ENCODE results near the gene LRPPRC. TPM values are rescaled to one million over a fixed set of nuclear protein-coding genes. Genes with fewer than 3 reads are reported as not detected.

The LRPPRC gene
- total RNA-seq, 1 experiment from 2014 or later, result 82.7 TPM

DNA sequence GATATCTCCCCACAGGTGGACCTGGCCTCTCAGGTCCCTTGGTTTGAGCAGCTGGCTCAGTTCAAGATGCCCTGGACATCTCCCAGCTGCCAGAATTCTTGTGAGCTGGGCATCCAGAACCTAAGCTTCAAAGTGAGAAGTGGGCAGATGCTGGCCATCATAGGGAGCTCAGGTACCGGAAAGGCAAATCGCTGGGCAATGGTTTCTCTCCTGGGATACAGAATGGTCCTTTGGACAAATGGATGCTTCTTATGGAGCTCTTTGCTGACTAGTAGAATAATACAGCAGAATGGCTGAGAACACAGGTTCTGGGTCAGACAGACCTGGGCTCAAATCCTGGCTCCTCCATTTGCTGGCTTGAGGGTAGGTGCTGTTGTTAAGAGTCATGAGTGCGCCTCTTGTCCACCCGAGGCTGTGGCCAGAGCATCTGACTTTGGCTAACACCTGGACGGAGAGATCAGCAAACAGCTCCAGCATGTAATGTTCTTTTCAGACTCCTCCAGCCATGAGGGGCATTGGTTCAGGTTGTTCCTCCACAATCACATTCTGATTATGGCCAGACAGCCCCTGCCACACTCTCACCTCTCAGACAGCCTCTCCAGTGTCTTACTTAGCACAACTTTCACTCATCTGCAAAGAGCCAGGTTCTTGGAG, 149.5 kb downstream of the LRPPRC start:
- H2AFZ ChIP-seq (ENCODE audit: low read length), result no peak overlapping the region
- no peak overlapping the region for H3K4me2 ChIP-seq (ENCODE audit: low read depth, low read length, poor library complexity, severe bottlenecking)
- DNase-seq, result no peak
- no peaks in the 10 kb centered on the region for H3K36me3 ChIP-seq (ENCODE audit: insufficient read depth, low read length)
- no peaks in the 10 kb centered on the region for H3K27me3 ChIP-seq (ENCODE audit: low read length)
- H3K9ac ChIP-seq (ENCODE audit: low read length), result no peak overlapping the region
- no peaks in the 10 kb centered on the region for H3K9me3 ChIP-seq (ENCODE audit: low read length)
- H3K27ac ChIP-seq (ENCODE audit: low read length), result no peak overlapping the region
- H3K4me1 ChIP-seq (ENCODE audit: low read length), result peaks cover 5% of the 10 kb centered on the region
- no peaks in the 10 kb centered on the region for H3K79me2 ChIP-seq (ENCODE audit: low read length)
- H3K4me3 ChIP-seq (ENCODE audit: low read length), result no peak overlapping the region
- H3K9me2 ChIP-seq (replicated peaks; ENCODE audit: insufficient read depth, low read length), result no peaks in the 10 kb centered on the region
- H4K20me1 ChIP-seq (ENCODE audit: insufficient read depth, low read depth, low read length), result no peaks in the 10 kb centered on the region

DNA sequence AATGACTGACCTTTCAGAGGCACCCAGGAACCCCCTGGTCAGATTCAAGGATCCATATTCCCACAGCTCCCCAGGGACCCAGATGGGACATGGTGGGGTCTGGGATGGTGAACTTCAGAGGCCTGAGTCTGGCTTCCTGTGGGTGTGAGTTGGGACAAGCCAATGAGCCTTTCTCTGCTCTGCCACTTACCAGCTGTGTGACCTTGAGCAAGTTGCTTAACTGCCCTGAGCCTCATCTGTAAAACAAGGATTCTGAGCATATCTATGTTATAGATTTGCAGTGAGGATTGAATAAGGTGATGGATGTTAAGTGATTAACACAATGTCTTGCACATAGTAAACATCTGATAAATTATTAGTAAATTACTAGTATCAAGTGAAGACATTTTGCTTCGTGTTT, 150.6 kb downstream of the LRPPRC start:
- no peaks in the 10 kb centered on the region for H3K79me2 ChIP-seq (ENCODE audit: low read length)
- H3K9ac ChIP-seq (ENCODE audit: low read length), result no peak overlapping the region
- H4K20me1 ChIP-seq (ENCODE audit: insufficient read depth, low read depth, low read length), result no peaks in the 10 kb centered on the region
- no peaks in the 10 kb centered on the region for H3K27me3 ChIP-seq (ENCODE audit: low read length)
- no peak overlapping the region for H2AFZ ChIP-seq (ENCODE audit: low read length)
- no peaks in the 10 kb centered on the region for H3K4me1 ChIP-seq (ENCODE audit: low read length)
- H3K36me3 ChIP-seq (ENCODE audit: insufficient read depth, low read length), result no peaks in the 10 kb centered on the region
- H3K4me3 ChIP-seq (ENCODE audit: low read length), result no peak overlapping the region
- H3K4me2 ChIP-seq (ENCODE audit: low read depth, low read length, poor library complexity, severe bottlenecking), result no peak overlapping the region
- no peak for DNase-seq
- no peaks in the 10 kb centered on the region for H3K9me3 ChIP-seq (ENCODE audit: low read length)
- no peaks in the 10 kb centered on the region for H3K9me2 ChIP-seq (replicated peaks; ENCODE audit: insufficient read depth, low read length)
- H3K27ac ChIP-seq (ENCODE audit: low read length), result no peak overlapping the region

DNA sequence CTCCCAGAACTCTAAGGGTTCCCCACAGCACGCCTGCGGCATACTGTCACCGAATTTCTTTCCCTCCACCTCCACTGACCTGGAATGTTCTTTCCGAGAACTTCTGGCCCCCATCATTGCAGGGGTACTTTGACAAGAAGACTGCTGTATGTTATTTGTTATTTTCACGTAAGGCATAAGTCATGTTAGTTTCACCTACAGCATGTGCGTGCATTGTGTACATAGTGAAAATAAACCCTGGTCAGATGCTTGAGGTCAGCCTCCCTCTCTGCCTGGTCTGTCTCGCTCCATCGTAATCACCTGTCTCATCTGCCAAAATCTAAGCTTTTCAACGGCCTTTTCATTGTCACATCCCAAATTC, 152.9 kb downstream of the LRPPRC start:
- H3K4me2 ChIP-seq (ENCODE audit: low read depth, low read length, poor library complexity, severe bottlenecking), result no peak overlapping the region
- no peaks in the 10 kb centered on the region for H3K4me1 ChIP-seq (ENCODE audit: low read length)

DNA sequence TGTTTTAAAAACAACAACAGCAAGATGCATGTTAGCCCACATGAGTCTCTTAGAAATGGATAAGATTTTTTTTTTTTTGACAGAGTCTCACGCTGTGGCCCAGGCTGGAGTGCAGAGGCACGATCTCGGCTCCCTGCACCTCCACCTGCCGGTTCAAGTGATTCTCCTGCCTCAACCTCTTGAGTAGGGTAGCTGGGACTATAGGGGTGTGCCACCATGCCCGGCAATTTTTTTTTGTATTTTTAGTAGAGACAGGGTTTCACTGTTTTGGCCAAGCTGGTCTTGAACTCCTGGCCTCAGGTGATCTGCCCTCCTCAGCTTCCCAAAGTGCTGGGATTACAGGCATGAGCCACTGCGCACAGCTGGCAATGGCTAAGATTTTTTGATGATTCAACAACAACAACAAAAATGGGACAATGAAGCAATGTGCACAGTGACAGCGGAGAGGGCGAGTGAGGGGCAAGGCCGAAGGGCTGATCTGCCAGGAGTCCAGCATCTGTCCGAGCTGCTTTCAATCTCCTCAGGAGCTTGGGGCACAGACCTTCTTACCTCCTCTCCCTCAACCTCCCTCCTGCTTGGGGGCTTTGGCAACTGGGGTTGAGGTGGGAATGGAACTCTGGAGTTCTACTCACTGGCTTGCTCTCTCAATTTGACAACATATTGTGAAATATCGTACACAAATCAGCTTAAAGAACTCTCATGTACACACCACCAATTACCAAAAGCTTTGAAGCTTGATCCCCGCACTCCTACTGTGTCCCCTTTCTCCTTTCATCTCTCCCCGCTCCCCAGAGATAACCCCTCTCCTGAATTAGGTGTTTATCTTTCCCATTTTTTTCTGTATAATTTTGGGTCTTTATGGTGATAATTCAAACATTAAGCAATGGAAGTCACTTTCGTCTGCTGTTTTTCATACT, 153.6 kb downstream of the LRPPRC start:
- no peaks in the 10 kb centered on the region for H4K20me1 ChIP-seq (ENCODE audit: insufficient read depth, low read depth, low read length)
- no peak overlapping the region for H3K4me3 ChIP-seq (ENCODE audit: low read length)
- H3K27me3 ChIP-seq (ENCODE audit: low read length), result no peaks in the 10 kb centered on the region
- H3K4me1 ChIP-seq (ENCODE audit: low read length), result no peaks in the 10 kb centered on the region
- H3K9ac ChIP-seq (ENCODE audit: low read length), result no peak overlapping the region
- H3K9me3 ChIP-seq (ENCODE audit: low read length), result no peaks in the 10 kb centered on the region
- H3K36me3 ChIP-seq (ENCODE audit: insufficient read depth, low read length), result no peaks in the 10 kb centered on the region
- no peak overlapping the region for H3K4me2 ChIP-seq (ENCODE audit: low read depth, low read length, poor library complexity, severe bottlenecking)
- H3K9me2 ChIP-seq (replicated peaks; ENCODE audit: insufficient read depth, low read length), result no peaks in the 10 kb centered on the region
- DNase-seq, result no peak
- no peak overlapping the region for H3K27ac ChIP-seq (ENCODE audit: low read length)
- no peak overlapping the region for H2AFZ ChIP-seq (ENCODE audit: low read length)
- no peaks in the 10 kb centered on the region for H3K79me2 ChIP-seq (ENCODE audit: low read length)

More for the DNA sequence above, 152.9 kb downstream of the LRPPRC start:
- no peaks in the 10 kb centered on the region for H3K27me3 ChIP-seq (ENCODE audit: low read length)
- no peak overlapping the region for H3K9ac ChIP-seq (ENCODE audit: low read length)
- no peak overlapping the region for H2AFZ ChIP-seq (ENCODE audit: low read length)
- no peaks in the 10 kb centered on the region for H4K20me1 ChIP-seq (ENCODE audit: insufficient read depth, low read depth, low read length)
- H3K27ac ChIP-seq (ENCODE audit: low read length), result no peak overlapping the region
- no peaks in the 10 kb centered on the region for H3K9me2 ChIP-seq (replicated peaks; ENCODE audit: insufficient read depth, low read length)
- H3K79me2 ChIP-seq (ENCODE audit: low read length), result no peaks in the 10 kb centered on the region
- no peak overlapping the region for H3K4me3 ChIP-seq (ENCODE audit: low read length)
- no peaks in the 10 kb centered on the region for H3K9me3 ChIP-seq (ENCODE audit: low read length)
- DNase-seq, result no peak
- no peaks in the 10 kb centered on the region for H3K36me3 ChIP-seq (ENCODE audit: insufficient read depth, low read length)

DNA sequence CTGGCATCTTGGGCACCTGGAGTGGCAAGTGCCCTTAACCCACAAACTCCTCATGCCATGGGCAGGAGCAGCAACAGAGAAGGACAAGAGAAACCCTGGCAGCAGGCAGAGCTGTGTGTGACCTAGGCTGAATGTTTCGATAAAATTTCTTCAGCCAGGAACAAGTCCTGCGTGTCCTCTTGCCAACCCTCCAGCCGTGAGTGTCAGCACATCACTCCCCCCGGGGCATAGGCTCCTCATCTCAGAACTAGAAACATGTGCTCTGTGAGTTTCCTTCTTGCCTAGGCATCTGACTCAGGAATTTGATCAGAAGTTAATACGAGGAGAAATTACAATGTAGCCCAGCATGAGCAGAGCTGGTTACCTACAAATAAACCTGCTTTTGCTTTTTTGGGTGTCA, 154.8 kb downstream of the LRPPRC start:
- Histone ChIP-seq H3K27ac (ENCODE audit: low read length) (no peak overlapping the region), H3K4me3 (ENCODE audit: low read length) (no peak overlapping the region), H3K9me3 (ENCODE audit: low read length) (no peaks in the 10 kb centered on the region), H4K20me1 (ENCODE audit: insufficient read depth, low read depth, low read length) (no peaks in the 10 kb centered on the region), H3K27me3 (ENCODE audit: low read length) (no peaks in the 10 kb centered on the region), H2AFZ (ENCODE audit: low read length) (no peak overlapping the region), H3K9me2 (replicated peaks; ENCODE audit: insufficient read depth, low read length) (no peaks in the 10 kb centered on the region), H3K4me1 (ENCODE audit: low read length) (no peaks in the 10 kb centered on the region), H3K4me2 (ENCODE audit: low read depth, low read length, poor library complexity, severe bottlenecking) (no peak overlapping the region), H3K36me3 (ENCODE audit: insufficient read depth, low read length) (no peaks in the 10 kb centered on the region), H3K79me2 (ENCODE audit: low read length) (no peaks in the 10 kb centered on the region), H3K9ac (ENCODE audit: low read length) (no peak overlapping the region)
- no peak for DNase-seq

DNA sequence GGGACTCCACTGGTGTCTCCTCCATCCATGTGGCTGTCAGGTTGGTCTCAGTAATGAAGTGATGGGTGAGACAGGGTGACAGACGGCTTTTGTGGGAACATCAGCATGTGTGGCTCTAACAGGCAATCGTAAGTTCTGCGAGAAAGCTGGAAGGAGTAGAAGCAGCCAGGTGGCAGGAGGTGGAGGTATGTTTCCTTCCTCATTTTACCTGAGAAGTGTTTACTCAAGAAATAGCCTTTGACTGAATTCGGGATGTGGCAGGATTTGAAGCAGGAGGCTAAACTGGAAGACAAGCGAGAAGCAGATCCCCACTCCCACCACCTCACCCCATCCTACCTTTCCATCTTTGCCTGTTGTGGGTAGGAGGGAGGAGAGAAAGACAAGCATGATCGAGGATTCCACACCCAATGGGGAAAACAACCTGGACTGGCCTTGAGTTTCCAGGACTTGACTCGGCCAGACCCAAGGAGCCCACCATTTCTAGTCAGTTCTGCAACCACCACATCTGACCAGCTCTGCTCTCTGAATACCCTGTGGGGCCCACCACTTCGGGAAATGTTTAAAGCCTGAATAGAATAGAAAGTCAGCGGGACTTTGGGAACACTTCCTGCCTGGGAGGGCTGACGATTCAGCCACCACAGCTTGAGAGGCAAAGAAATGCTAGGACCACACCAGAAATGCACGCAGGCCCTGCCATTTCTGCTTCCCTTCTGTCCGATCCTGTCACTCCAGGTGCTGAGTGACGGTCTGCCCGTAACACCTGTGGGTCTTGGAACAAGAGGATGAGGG, 155.8 kb downstream of the LRPPRC start:
- Histone ChIP-seq H2AFZ (ENCODE audit: low read length) (no peak overlapping the region), H3K4me3 (ENCODE audit: low read length) (no peak overlapping the region), H3K4me1 (ENCODE audit: low read length) (no peaks in the 10 kb centered on the region), H3K27ac (ENCODE audit: low read length) (no peak overlapping the region), H3K79me2 (ENCODE audit: low read length) (no peaks in the 10 kb centered on the region), H3K36me3 (ENCODE audit: insufficient read depth, low read length) (no peaks in the 10 kb centered on the region), H4K20me1 (ENCODE audit: insufficient read depth, low read depth, low read length) (no peaks in the 10 kb centered on the region), H3K4me2 (ENCODE audit: low read depth, low read length, poor library complexity, severe bottlenecking) (no peak overlapping the region), H3K9ac (ENCODE audit: low read length) (no peak overlapping the region), H3K9me2 (replicated peaks; ENCODE audit: insufficient read depth, low read length) (no peaks in the 10 kb centered on the region), H3K27me3 (ENCODE audit: low read length) (no peaks in the 10 kb centered on the region), H3K9me3 (ENCODE audit: low read length) (no peaks in the 10 kb centered on the region)
- no peak for DNase-seq

DNA sequence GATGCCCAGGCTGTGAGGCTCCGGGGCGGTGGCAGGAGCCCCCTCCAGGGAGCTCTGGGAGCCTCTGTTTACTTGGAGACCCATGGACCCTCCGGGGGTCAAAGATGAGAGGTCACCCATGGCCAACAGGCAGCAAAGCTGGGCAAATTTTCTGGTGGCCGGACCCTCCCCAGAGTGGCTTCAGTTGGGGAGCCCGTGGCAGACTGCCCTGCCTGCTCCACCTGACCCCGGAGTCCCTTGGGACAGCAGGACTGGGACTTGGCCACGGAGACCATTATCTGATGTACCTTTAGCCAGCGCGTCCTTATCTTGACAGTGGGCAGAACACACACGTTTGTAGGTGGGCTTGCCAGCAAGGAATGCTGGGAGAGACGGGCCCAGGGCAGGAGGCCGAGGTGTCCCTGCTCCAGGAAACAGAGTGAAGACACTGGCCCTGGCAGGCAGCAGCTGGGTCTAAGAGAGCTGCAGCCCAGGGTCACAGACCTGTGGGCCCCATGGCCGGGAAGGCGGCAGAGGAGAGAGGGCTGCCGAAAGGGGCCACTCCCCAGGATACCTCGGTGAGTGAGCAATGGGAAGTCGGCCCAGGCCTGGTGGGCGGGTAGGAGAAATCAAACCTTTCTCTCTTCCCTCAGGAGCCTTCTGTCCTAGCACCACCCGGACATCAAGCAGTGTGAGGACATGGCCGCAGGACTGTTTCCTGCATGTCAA, 157.1 kb downstream of the LRPPRC start, which contains the start of the genes ABCG5 and ABCG8:
ABCG5 (minus strand) TSS at position 280 of the 708 bp plus-strand sequence; CDS start at position 120, 160 bp downstream.
ABCG8 (plus strand) TSS at position 412 of the 708 bp plus-strand sequence; CDS start at position 495, 83 bp downstream.
- Histone ChIP-seq H3K27ac (ENCODE audit: low read length) (no peak within 1 kb of the TSS), H3K36me3 (ENCODE audit: insufficient read depth, low read length) (no peaks in the 10 kb centered on the region), H3K4me3 (ENCODE audit: low read length) (no peak within 1 kb of the TSS), H3K27me3 (ENCODE audit: low read length) (no peaks in the 10 kb centered on the region), H3K4me1 (ENCODE audit: low read length) (no peaks in the 10 kb centered on the region), H2AFZ (ENCODE audit: low read length) (no peak within 1 kb of the TSS), H3K9me3 (ENCODE audit: low read length) (no peaks in the 10 kb centered on the region), H3K79me2 (ENCODE audit: low read length) (no peaks in the 10 kb centered on the region), H4K20me1 (ENCODE audit: insufficient read depth, low read depth, low read length) (no peaks in the 10 kb centered on the region), H3K4me2 (ENCODE audit: low read depth, low read length, poor library complexity, severe bottlenecking) (no peak within 1 kb of the TSS), H3K9ac (ENCODE audit: low read length) (no peak within 1 kb of the TSS), H3K9me2 (replicated peaks; ENCODE audit: insufficient read depth, low read length) (no peaks in the 10 kb centered on the region)
- DNase-seq, result no peak
